Upper lobe of right lung (tissue), 1 donor: ENCODE measurements around the gene AP1M2. TPM values are rescaled to one million over a fixed set of nuclear protein-coding genes. Genes with fewer than 3 reads are reported as not detected.
"Not testable (repeated sequence)": the region's sequence is repeated elsewhere in the genome, so short reads cannot be mapped to it uniquely, and the experiment has no call there.

Source experiments
- ATAC-seq: fragments of 200-7000 bp; cut with Tn5 transposase; one replicate; pipeline ENCODE4 v1.9.1; 2020; ENCODE audit warnings: mild to moderate bottlenecking, moderate library complexity
- DNase-seq: peaks from one replicate; pipeline ENCODE4 v3.0.0-alpha.2; 2020
- H3K27ac ChIP-seq: fragments of 200-600 bp; one replicate; pipeline ENCODE4 v1.8.0; 2022
- H3K27me3 ChIP-seq: fragments of 200-600 bp; one replicate; pipeline ENCODE4 v1.8.0; 2022; ENCODE audit warnings: mild to moderate bottlenecking
- H3K36me3 ChIP-seq: fragments of 200-600 bp; one replicate; pipeline ENCODE4 v1.8.0; 2022
- H3K4me1 ChIP-seq: fragments of 200-600 bp; one replicate; pipeline ENCODE4 v1.8.0; 2022
- H3K4me3 ChIP-seq: fragments of 200-600 bp; one replicate; pipeline ENCODE4 v1.8.0; 2022; ENCODE audit warnings: mild to moderate bottlenecking
- H3K9me3 ChIP-seq: fragments of 200-600 bp; one replicate; pipeline ENCODE4 v1.8.0; 2022
- CTCF ChIP-seq: fragments of 200-600 bp; IDR thresholded peaks from one replicate; pipeline ENCODE4 v1.8.0; 2022; ENCODE audit warnings: antibody characterized with exemption
- intact Hi-C: fragments of 100-400 bp; cut with DNase I; formaldehyde crosslinking; loops from one replicate; pipeline ENCODE4 v1.11.0; 2022
- microRNA-seq: library from miRNA; unstranded; fragments of <30 nt; microRNA quantifications from one replicate; pipeline ENCODE4 v1.2.0, GENCODE V29; 2020; ENCODE audit warnings: borderline microRNAs expressed
- total RNA-seq: library from RNA; stranded (reverse); fragmentation: NEBNext Ultra II Directional; extraction: Animal tissue kit (Norgen Biotek cat#: 25700); gene quantifications from one replicate; pipeline ENCODE4 v1.2.1, GENCODE V29; 2021
- donor health status: DM: no; HTN: yes; CAD: no; lungs with severe emphysema.

Gene AP1M2
- total RNA-seq, 1 donor from 2014 or later: 37.8 TPM

GRCh38 chr19:10533646-10534386 lies 53.3 kb downstream of the AP1M2 start:
- DNase-seq (no peak), ATAC-seq (peak; percentile 48)
- intact Hi-C loops: no loop called here
- Histone ChIP-seq H3K27ac (no peak overlapping the region), H3K36me3 (no peaks in the 10 kb centered on the region), H3K27me3 (peaks cover 5% of the 10 kb centered on the region), H3K4me3 (no peak overlapping the region), H3K4me1 (no peaks in the 10 kb centered on the region), H3K9me3 (no peaks in the 10 kb centered on the region)
- TF ChIP-seq CTCF: no peak

DNA sequence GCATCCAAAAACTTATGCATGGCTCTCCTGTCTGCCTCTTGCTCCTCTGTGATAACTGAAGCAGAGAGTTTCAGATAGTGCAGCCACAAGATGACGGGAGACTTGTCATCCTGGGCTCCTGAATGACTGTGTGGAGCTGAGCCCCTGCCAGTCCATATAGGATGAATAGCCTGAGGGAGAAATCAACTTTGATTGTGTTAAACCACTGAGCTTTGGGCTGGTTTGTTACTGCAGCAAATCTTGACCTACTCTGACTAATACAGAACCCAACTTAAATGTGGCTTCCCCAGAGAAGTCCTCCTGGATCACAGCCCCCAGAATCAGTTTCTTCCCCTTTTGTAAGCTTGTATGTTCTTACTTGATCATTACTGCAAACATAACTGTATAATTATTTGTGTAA lies 54.7 kb downstream of the AP1M2 start:
- peaks cover 5% of the 10 kb centered on the region for H3K27me3 ChIP-seq
- TF ChIP-seq CTCF: no peak
- no peak for ATAC-seq
- no peak for DNase-seq
- H3K36me3 ChIP-seq: no peaks in the 10 kb centered on the region
- intact Hi-C loops: no loop called here
- no peak overlapping the region for H3K4me3 ChIP-seq
- H3K27ac ChIP-seq: no peak overlapping the region
- H3K9me3 ChIP-seq: no peaks in the 10 kb centered on the region
- H3K4me1 ChIP-seq: no peaks in the 10 kb centered on the region

DNA sequence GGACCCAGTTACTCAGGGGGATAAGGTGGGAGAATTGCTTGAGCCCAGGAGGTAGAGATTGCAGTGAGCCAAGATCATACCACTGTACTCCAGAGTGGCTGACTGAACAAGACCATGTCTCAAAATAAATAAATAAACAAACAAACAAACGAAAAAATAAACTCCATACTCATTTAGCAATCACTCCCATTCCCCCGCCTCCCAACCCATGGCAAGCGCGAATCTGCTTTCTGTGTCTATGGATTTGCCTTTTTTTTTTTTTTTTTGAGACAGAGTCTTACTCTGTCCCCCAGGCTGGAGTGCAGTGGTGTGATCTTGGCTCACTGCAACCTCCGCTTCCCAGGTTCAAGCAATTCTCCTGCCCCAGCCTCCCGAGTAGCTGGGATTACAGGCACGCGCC lies 60.2 kb downstream of the AP1M2 start:
- H3K36me3 ChIP-seq, H3K4me1 ChIP-seq, H3K27me3 ChIP-seq, H3K27ac ChIP-seq, ATAC-seq, intact Hi-C loops, H3K4me3 ChIP-seq, H3K9me3 ChIP-seq, DNase-seq: not testable (repeated sequence)

- DNase-seq: no peak
- Histone ChIP-seq H3K9me3 (no peaks in the 10 kb centered on the region), H3K36me3 (no peaks in the 10 kb centered on the region), H3K27ac (no peak overlapping the region), H3K4me3 (no peak overlapping the region), H3K27me3 (peaks cover 5% of the 10 kb centered on the region), H3K4me1 (no peaks in the 10 kb centered on the region)
- no peak for ATAC-seq
- no peak for TF ChIP-seq CTCF
- intact Hi-C loops: no loop called here
Measured at GRCh38 chr19:10525636-10526035, 61.5 kb downstream of the AP1M2 start.

GRCh38 chr19:10523135-10523636 lies 63.9 kb downstream of the AP1M2 start:
- Histone ChIP-seq H3K27ac (no peak overlapping the region), H3K27me3 (peaks cover 24% of the 10 kb centered on the region), H3K4me1 (peaks cover 6% of the 10 kb centered on the region), H3K36me3 (no peaks in the 10 kb centered on the region), H3K9me3 (no peaks in the 10 kb centered on the region), H3K4me3 (no peak overlapping the region)
- intact Hi-C loops: no loop called here
- TF ChIP-seq CTCF: no peak
- no peak for DNase-seq
- ATAC-seq: no peak

Small RNA genes lying within 50 kb of the gene (microRNA-seq; reads per million reads assigned to microRNA genes)
- not detected for gene MIR1238

Other genes with a start within 250 kb of the AP1M2 start
- 23.8 TPM for gene ICAM3, start 247.7 kb downstream of the AP1M2 start, total RNA-seq
- gene TYK2, start 206.7 kb downstream of the AP1M2 start, total RNA-seq: 140 TPM
- gene CDC37, start 183.8 kb downstream of the AP1M2 start, total RNA-seq: 154 TPM
- gene PDE4A, start 166.8 kb downstream of the AP1M2 start, total RNA-seq: 35.5 TPM
- 69.1 TPM for gene KEAP1, start 84.0 kb downstream of the AP1M2 start, total RNA-seq
- 2.1 TPM for gene S1PR5, start 69.9 kb downstream of the AP1M2 start, total RNA-seq
- 21.0 TPM for gene ATG4D, start 43.4 kb downstream of the AP1M2 start, total RNA-seq
- 19.6 TPM for gene KRI1, start 21.3 kb downstream of the AP1M2 start, total RNA-seq
- 10.5 TPM for gene CDKN2D, start 18.3 kb downstream of the AP1M2 start, total RNA-seq
- 293 TPM for gene SLC44A2, start 38.2 kb upstream of the AP1M2 start, total RNA-seq
- 182 TPM for gene ILF3, start 67.0 kb upstream of the AP1M2 start, total RNA-seq
- gene QTRT1, start 114.1 kb upstream of the AP1M2 start, total RNA-seq: 30.3 TPM
- 280 TPM for gene DNM2, start 130.8 kb upstream of the AP1M2 start, total RNA-seq
- gene TMED1, start 248.9 kb upstream of the AP1M2 start, total RNA-seq: 25.3 TPM